HS-5 (cell line): ENCODE data around the gene CDHR1.
"Not testable (repeated sequence)": the region's sequence is repeated elsewhere in the genome, so short reads cannot be mapped to it uniquely, and the experiment has no call there.

Experiments
- DNase-seq: peaks from one replicate; pipeline ENCODE4 v3.0.0-alpha.2; 2012; ENCODE audit warnings: low read depth

CDHR1 gene

GRCh38 chr10:84194424-84195043 is at the start of gene CDHR1:
Gene CDHR1, plus strand, starts transcription at chr10:84194537. Its CDS starts 224 bp downstream, at chr10:84194761.
- DNase-seq = no peak

DNA sequence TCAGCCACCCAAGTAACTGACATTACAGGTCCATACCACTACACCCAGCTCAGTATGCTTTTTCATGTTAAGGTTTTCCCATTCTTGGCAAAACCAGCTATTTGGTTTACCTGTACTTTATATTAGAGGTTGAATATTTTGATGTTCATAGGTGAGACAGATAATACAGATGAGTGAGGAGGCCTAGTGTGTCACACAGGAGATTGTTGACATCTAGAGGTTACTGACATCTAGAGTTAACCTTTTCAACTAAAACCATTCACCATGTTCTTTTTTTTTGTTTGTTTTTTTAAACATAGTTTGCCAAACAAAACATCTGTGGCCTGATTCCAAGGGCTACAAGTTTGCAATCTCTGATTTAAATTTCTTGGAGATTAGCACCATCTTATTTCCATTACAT is 47.0 kb upstream of the CDHR1 start:
- DNase-seq = no peak

GRCh38 chr10:84148006-84148597 is 46.2 kb upstream of the CDHR1 start:
- not testable (repeated sequence) for DNase-seq

- no peak for DNase-seq
Measured at GRCh38 chr10:84149854-84150253, 44.5 kb upstream of the CDHR1 start.

DNA sequence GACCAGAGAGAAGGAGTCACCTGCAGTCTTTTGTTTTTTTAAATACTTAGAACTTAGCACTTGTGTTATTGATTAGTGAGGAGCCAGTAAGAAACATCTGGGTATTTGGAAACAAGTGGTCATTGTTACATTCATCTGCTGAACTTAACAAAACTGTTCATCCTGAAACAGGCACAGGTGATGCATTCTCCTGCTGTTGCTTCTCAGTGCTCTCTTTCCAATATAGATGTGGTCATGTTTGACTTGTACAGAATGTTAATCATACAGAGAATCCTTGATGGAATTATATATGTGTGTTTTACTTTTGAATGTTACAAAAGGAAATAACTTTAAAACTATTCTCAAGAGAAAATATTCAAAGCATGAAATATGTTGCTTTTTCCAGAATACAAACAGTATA is 41.6 kb upstream of the CDHR1 start:
- no peak for DNase-seq

DNA sequence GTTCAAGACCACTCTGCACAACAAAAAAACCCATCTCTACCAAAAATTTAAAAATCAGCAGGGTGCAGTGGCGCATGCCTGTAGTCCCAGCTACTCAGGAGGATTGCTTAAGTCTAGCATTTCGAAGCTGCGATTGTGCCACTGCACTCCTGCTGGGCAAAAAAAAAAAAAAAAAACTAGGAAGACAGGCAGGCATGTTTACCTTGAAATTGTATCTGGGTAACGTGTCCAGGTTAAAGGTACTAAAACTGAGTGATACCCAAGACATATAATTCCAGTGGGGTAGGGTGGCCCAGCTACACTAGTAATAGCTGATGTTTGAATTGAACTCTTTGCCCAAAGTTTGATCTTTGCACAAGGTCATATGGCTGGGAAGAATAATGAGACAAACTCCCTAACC is 38.8 kb upstream of the CDHR1 start:
- no peak for DNase-seq

GRCh38 chr10:84156009-84156408 is 38.3 kb upstream of the CDHR1 start:
- DNase-seq = no peak

DNA sequence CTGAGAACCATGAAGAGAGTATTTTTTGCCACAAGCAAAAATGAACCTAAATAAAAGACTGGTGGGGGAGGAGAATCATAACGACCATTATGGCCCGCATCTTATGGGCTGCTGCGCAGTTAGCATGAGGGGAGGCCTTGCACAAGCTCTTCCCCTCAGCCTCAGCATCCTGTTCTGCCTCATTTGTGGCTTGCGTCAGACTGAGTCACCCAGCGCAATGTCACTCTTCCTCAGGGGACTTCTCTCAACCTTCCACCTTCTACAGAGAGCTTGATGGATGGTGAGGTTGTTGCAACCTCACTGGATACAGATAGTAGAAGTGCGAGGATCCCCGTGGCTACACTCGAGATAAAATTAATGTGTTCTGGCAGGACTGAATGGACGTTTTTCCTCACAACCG is 37.6 kb upstream of the CDHR1 start:
- DNase-seq = no peak

- DNase-seq = no peak
Measured at GRCh38 chr10:84158061-84158460, 36.3 kb upstream of the CDHR1 start.

DNA sequence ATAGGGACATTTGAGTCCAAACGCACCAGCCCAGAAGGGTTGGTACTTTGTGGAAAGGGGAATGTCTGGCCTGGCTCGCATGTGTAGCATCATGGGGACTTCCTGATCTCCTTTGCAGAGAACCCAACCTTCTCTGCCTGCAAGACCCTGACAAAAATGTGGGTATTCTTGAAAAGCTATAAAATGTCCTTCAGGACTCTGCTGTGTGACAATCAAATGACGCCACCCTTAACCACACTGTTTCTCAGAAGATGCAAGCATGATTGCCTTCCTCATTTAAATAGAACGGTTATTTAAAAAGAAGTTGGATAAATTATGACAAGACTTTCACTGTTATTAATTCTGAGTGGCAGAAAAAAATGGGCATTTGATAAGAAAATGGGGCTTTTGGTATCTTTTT is 35.8 kb upstream of the CDHR1 start:
- no peak for DNase-seq

- no peak for DNase-seq
Measured at GRCh38 chr10:84159076-84159685, 35.2 kb upstream of the CDHR1 start.

GRCh38 chr10:84160663-84161362 is 33.5 kb upstream of the CDHR1 start:
- DNase-seq = no peak

- no peak for DNase-seq
Measured at GRCh38 chr10:84163996-84164395, 30.3 kb upstream of the CDHR1 start.

DNA sequence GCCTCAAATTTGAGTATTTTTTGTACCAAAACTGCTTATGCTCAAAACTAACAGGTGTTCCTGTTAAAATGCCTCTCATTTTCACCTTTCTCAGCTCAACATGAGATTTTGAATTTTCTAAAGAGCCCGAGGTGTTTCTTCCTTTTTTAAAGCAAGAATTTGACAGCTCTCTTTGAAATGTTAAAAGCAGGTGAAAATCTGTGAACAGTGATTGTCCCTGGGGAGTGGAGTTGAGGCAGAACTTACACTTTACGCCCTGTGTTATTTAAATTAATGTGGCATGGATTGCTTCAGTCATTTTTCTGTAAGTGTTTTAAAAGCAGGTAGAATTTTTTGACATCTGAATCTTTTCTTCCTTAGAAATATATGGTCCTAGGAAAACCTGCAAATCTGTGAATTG is 29.9 kb upstream of the CDHR1 start:
- no peak for DNase-seq

GRCh38 chr10:84166620-84167288 is 27.6 kb upstream of the CDHR1 start:
- no peak for DNase-seq

- DNase-seq = not testable (repeated sequence)
Measured at GRCh38 chr10:84167289-84167653, 27.1 kb upstream of the CDHR1 start.

DNA sequence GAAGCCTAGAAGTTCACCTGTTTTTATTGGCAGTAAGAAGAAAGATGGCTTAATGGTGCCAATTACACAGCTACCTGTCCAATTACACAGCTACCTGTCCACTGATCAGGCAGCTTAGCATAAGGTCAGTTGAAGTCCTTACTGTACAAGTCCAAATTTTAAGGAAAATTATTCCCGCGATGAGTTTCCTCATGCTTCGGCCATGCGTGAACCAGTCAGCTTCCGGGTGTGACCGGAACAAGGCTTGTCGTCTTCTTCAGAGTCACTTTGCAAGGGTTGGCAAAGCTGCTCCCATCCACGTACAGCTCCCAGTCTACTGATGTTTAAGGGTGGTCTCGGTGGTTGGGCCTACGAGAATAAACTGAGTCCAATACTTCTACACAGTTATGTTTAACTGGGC is 26.0 kb upstream of the CDHR1 start:
- DNase-seq = not testable (repeated sequence)

- DNase-seq = not testable (repeated sequence)
Measured at GRCh38 chr10:84171237-84171636, 23.1 kb upstream of the CDHR1 start.

- not testable (repeated sequence) for DNase-seq
Measured at GRCh38 chr10:84171700-84172466, 22.5 kb upstream of the CDHR1 start.

DNA sequence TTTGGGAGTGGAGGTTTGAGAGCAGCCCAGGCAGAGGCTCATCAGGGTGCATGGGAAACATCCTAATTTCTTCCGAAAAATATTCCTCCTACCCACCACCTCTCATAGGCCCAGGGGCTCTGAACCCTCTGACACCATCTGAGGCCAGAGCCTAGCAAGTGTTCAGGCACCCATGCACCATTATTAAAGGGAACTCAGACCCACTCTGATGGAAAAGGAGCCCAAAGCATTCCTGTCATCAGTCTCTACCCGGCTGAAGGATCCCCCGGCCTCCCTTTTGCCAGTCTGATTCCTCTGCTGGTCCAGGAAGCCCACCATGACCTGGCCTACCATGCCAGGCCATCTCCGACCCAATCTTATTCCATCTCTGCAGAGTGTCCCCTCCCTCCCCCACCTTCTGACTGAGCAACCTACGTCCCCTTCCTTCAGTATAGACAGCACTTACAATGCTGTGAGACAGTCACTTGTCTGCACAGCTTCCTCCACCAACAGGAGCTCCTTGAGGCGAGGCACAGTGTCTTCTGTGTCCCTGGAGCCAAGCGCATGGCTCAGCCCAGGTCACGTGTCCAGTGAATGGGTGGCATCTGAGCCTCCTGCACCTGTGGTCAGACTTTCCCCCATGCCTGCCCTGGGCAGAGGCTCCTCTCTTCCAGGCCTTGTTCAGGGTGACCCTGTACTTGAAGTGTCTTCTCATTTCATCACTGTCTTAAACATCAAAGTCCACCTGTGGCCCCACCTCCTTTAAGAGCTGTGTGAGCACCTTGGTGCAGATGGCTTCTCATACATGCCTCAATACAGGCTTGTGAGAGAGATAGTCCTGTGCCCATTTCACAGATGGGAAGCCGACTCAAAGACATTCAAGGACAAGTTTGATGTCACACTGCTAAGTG is 21.6 kb upstream of the CDHR1 start:
- DNase-seq = no peak

DNA sequence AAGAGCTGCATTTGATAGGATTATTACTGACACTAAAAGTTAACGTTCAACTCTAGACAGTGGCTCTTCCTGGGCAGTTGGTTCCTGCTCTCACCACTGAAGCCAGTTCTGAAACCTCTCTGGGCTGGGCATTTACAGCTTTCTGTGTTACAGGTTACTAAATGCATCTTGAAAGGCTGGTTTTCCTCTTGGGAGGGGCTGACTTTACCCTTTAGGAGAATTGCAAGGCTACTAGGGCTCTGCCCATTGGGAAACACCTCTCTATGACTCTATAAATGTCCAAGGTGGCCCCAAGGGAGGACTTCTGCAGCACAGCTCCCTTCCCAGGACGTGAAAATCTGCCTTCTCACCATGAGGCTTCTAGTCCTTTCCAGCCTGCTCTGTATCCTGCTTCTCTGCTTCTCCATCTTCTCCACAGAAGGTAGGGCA is 20.8 kb upstream of the CDHR1 start, which contains the start of gene GPR15LG:
Gene GPR15LG, plus strand, starts transcription at position 301 of the 429 bp plus-strand sequence. Its CDS starts 51 bp downstream, at position 352.
- no peak for DNase-seq
